ENCODE measurements around the gene TOR1AIP1.

GRCh38 chr1:179951383-179952144, 69.5 kb downstream of the TOR1AIP1 start:
- TF ChIP-seq REST (IDR thresholded peaks at IDR 0.05; ENCODE audit: low read depth) (no peak), YY1 (IDR thresholded peaks at IDR 0.05; ENCODE audit: low read depth) (no peak), EP300 (IDR thresholded peaks at IDR 0.05; ENCODE audit: borderline replicate concordance) (no peak), NFIC (IDR thresholded peaks at IDR 0.05) (no peak), EGR1 (IDR thresholded peaks at IDR 0.05) (no peak), RAD21 (IDR thresholded peaks at IDR 0.05; ENCODE audit: low read depth) (no peak), ZBTB7A (IDR thresholded peaks at IDR 0.05; ENCODE audit: low read depth) (no peak), CREB1 (IDR thresholded peaks at IDR 0.05; ENCODE audit: low read depth) (no peak)

Measured in Ishikawa (cell line).